ENCODE results near the gene TBC1D17.

The TBC1D17 gene

GRCh38 chr19:49932041-49932451, 54.5 kb downstream of the TBC1D17 start:
- Histone ChIP-seq H4K20me1 (ENCODE audit: low read depth, low read length) (peaks cover 13% of the 10 kb centered on the region; the same call in 1 of the 2 replicates), H3K9me3 (ENCODE audit: insufficient read depth, low read length) (no peaks in the 10 kb centered on the region), H3K27ac (ENCODE audit: low read depth, low read length) (no peak overlapping the region), H3K4me3 (ENCODE audit: insufficient read depth, low read length, poor library complexity, severe bottlenecking) (no peak overlapping the region), H3K27me3 (ENCODE audit: low read length) (no peaks in the 10 kb centered on the region), H2AFZ (ENCODE audit: low read depth, low read length, severe bottlenecking) (no peak overlapping the region), H3K79me2 (ENCODE audit: insufficient read depth, low read length) (peaks cover 40% of the 10 kb centered on the region), H3K36me3 (ENCODE audit: low read length) (peaks cover 24% of the 10 kb centered on the region), H3K4me2 (ENCODE audit: low read depth, low read length, poor library complexity, severe bottlenecking) (no peak overlapping the region), H3F3A (ENCODE audit: insufficient read depth) (peaks cover 31% of the 10 kb centered on the region), H3K9me2 (replicated peaks; ENCODE audit: insufficient read depth, low read length) (no peaks in the 10 kb centered on the region), H3K9ac (ENCODE audit: low read length) (no peak overlapping the region)
- TF ChIP-seq EZH2phosphoT487 (conservative IDR thresholded peaks at IDR 0.05; ENCODE audit: low read length) (no peak), CTCF (IDR thresholded peaks at IDR 0.05; ENCODE audit: insufficient read depth, low read length, poor library complexity, severe bottlenecking) (no peak)

- Histone ChIP-seq H3K36me3 (ENCODE audit: low read length) (peaks cover 23% of the 10 kb centered on the region), H3K9me2 (replicated peaks; ENCODE audit: insufficient read depth, low read length) (no peaks in the 10 kb centered on the region), H3K27ac (ENCODE audit: low read depth, low read length) (no peak overlapping the region), H3K79me2 (ENCODE audit: insufficient read depth, low read length) (peaks cover 33% of the 10 kb centered on the region), H4K20me1 (ENCODE audit: low read depth, low read length) (peaks cover 13% of the 10 kb centered on the region; the same call in 1 of the 2 replicates), H3K4me2 (ENCODE audit: low read depth, low read length, poor library complexity, severe bottlenecking) (no peak overlapping the region), H3K27me3 (ENCODE audit: low read length) (no peaks in the 10 kb centered on the region), H2AFZ (ENCODE audit: low read depth, low read length, severe bottlenecking) (no peak overlapping the region), H3K9ac (ENCODE audit: low read length) (no peak overlapping the region), H3K4me3 (ENCODE audit: insufficient read depth, low read length, poor library complexity, severe bottlenecking) (no peak overlapping the region), H3F3A (ENCODE audit: insufficient read depth) (peaks cover 28% of the 10 kb centered on the region), H3K9me3 (ENCODE audit: insufficient read depth, low read length) (no peaks in the 10 kb centered on the region)
- TF ChIP-seq CTCF (IDR thresholded peaks at IDR 0.05; ENCODE audit: insufficient read depth, low read length, poor library complexity, severe bottlenecking) (no peak), EZH2phosphoT487 (conservative IDR thresholded peaks at IDR 0.05; ENCODE audit: low read length) (no peak)
Observed at GRCh38 chr19:49932731-49933131, 55.2 kb downstream of the TBC1D17 start.

- Histone ChIP-seq H3F3A (ENCODE audit: insufficient read depth) (peaks cover 26% of the 10 kb centered on the region), H3K9ac (ENCODE audit: low read length) (no peak overlapping the region), H3K4me3 (ENCODE audit: insufficient read depth, low read length, poor library complexity, severe bottlenecking) (no peak overlapping the region), H4K20me1 (ENCODE audit: low read depth, low read length) (peaks cover 13% of the 10 kb centered on the region; the same call in 1 of the 2 replicates), H3K79me2 (ENCODE audit: insufficient read depth, low read length) (peaks cover 24% of the 10 kb centered on the region), H3K9me3 (ENCODE audit: insufficient read depth, low read length) (no peaks in the 10 kb centered on the region), H3K36me3 (ENCODE audit: low read length) (peaks cover 21% of the 10 kb centered on the region), H3K27ac (ENCODE audit: low read depth, low read length) (no peak overlapping the region), H3K27me3 (ENCODE audit: low read length) (no peaks in the 10 kb centered on the region), H3K4me2 (ENCODE audit: low read depth, low read length, poor library complexity, severe bottlenecking) (no peak overlapping the region), H3K9me2 (replicated peaks; ENCODE audit: insufficient read depth, low read length) (no peaks in the 10 kb centered on the region), H2AFZ (ENCODE audit: low read depth, low read length, severe bottlenecking) (no peak overlapping the region)
- no peak for TF ChIP-seq EZH2phosphoT487 (conservative IDR thresholded peaks at IDR 0.05; ENCODE audit: low read length)
- TF ChIP-seq CTCF (IDR thresholded peaks at IDR 0.05; ENCODE audit: insufficient read depth, low read length, poor library complexity, severe bottlenecking) = no peak
Observed at GRCh38 chr19:49933643-49934042, 56.1 kb downstream of the TBC1D17 start.

All from SU-DHL-6 (cell line).